Urothelium cell line (cell line): Measurements from ENCODE around the gene GNPTAB.

Source experiments
- DNase-seq: peaks from one replicate; pipeline ENCODE4 v3.0.0; 2011; ENCODE audit warnings: low spot score, mixed read lengths
- FAIRE-seq: peaks from 2 replicates; lab custom pipeline; 2011; peaks lifted over from hg19 to GRCh38; lab: Jason Lieb, UNC

Gene GNPTAB

GRCh38 chr12:101775816-101776215, 54.9 kb downstream of the GNPTAB start:
- no peak for DNase-seq
- no peak for FAIRE-seq

GRCh38 chr12:101773650-101774162, 57.1 kb downstream of the GNPTAB start:
- no peak for FAIRE-seq
- peak; percentile 45 for DNase-seq

GRCh38 chr12:101772012-101772775, 58.6 kb downstream of the GNPTAB start:
- DNase-seq (no peak), FAIRE-seq (no peak)

- DNase-seq (no peak), FAIRE-seq (no peak)
Measured at GRCh38 chr12:101769865-101770264, 60.9 kb downstream of the GNPTAB start.

- DNase-seq (no peak), FAIRE-seq (no peak)
Measured at GRCh38 chr12:101768781-101769180, 62.0 kb downstream of the GNPTAB start.

- DNase-seq: no peak
- no peak for FAIRE-seq
Measured at GRCh38 chr12:101767537-101767936, 63.2 kb downstream of the GNPTAB start.

GRCh38 chr12:101764051-101764792, 66.5 kb downstream of the GNPTAB start:
- FAIRE-seq: no peak
- no peak for DNase-seq

GRCh38 chr12:101763246-101763931, 67.4 kb downstream of the GNPTAB start:
- FAIRE-seq (no peak), DNase-seq (no peak)

GRCh38 chr12:101761781-101762180, 69.0 kb downstream of the GNPTAB start:
- FAIRE-seq: no peak
- DNase-seq: no peak

- DNase-seq: no peak
- no peak for FAIRE-seq
Measured at GRCh38 chr12:101761350-101761749, 69.4 kb downstream of the GNPTAB start.

GRCh38 chr12:101759396-101760047, 71.2 kb downstream of the GNPTAB start:
- FAIRE-seq: no peak
- peak; percentile 23 for DNase-seq

- FAIRE-seq: no peak
- no peak for DNase-seq
Measured at GRCh38 chr12:101750152-101750551, 80.6 kb downstream of the GNPTAB start.

- FAIRE-seq (no peak), DNase-seq (no peak)
Measured at GRCh38 chr12:101749657-101750056, 81.1 kb downstream of the GNPTAB start.

GRCh38 chr12:101748907-101749306, 81.9 kb downstream of the GNPTAB start:
- DNase-seq: no peak
- no peak for FAIRE-seq

- FAIRE-seq (no peak), DNase-seq (no peak)
Measured at GRCh38 chr12:101747697-101748096, 83.1 kb downstream of the GNPTAB start.

GRCh38 chr12:101746661-101747060, 84.1 kb downstream of the GNPTAB start:
- no peak for FAIRE-seq

GRCh38 chr12:101746196-101746595, 84.6 kb downstream of the GNPTAB start:
- FAIRE-seq (no peak), DNase-seq (no peak)

More at GRCh38 chr12:101746661-101747060, 84.1 kb downstream of the GNPTAB start:
- no peak for DNase-seq

- FAIRE-seq (no peak), DNase-seq (no peak)
Measured at GRCh38 chr12:101745481-101745880, 85.3 kb downstream of the GNPTAB start.

GRCh38 chr12:101743724-101744472, 86.9 kb downstream of the GNPTAB start:
- DNase-seq (no peak), FAIRE-seq (no peak)

- no peak for FAIRE-seq
- DNase-seq: no peak
Measured at GRCh38 chr12:101743242-101743641, 87.5 kb downstream of the GNPTAB start.
